HUES48 (cell line): ENCODE results near the gene POU2F2.

Experiments used
- H3K27ac ChIP-seq: one replicate; pipeline ENCODE4 v1.7.0; 2013; ENCODE audit warnings: low read depth, low read length, inconsistent platforms
- H3K27me3 ChIP-seq: 2 replicates; pipeline ENCODE4 v1.6.1; 2013; ENCODE audit warnings: mild to moderate bottlenecking, low read length; ENCODE audit not compliant: control insufficient read depth, insufficient read depth
- H3K36me3 ChIP-seq: 2 replicates; pipeline ENCODE4 v1.6.1; 2013; ENCODE audit warnings: low read length; ENCODE audit not compliant: control insufficient read depth, insufficient read depth
- H3K4me1 ChIP-seq: 2 replicates; pipeline ENCODE4 v1.6.1; 2013; ENCODE audit warnings: mild to moderate bottlenecking, low read length; ENCODE audit not compliant: control insufficient read depth, insufficient read depth
- H3K4me3 ChIP-seq: 2 replicates; pipeline ENCODE4 v1.5.1; 2013; ENCODE audit warnings: mild to moderate bottlenecking, low read depth, low read length
- H3K9ac ChIP-seq: 2 replicates; pipeline ENCODE4 v1.6.1; 2013; ENCODE audit warnings: mild to moderate bottlenecking, low read depth, low read length, moderate library complexity
- H3K9me3 ChIP-seq: 2 replicates; pipeline ENCODE4 v1.6.1; 2013; ENCODE audit warnings: low read length; ENCODE audit not compliant: control insufficient read depth, insufficient read depth

Gene POU2F2

GRCh38 chr19:42154471-42155323 is 22.5 kb upstream of the POU2F2 start:
- H3K4me3 ChIP-seq = no peak overlapping the region
- no peak overlapping the region for H3K9ac ChIP-seq
- H3K27me3 ChIP-seq = peaks cover 27% of the 10 kb centered on the region
- peaks cover 28% of the 10 kb centered on the region for H3K4me1 ChIP-seq
- no peaks in the 10 kb centered on the region for H3K9me3 ChIP-seq
- H3K36me3 ChIP-seq = no peaks in the 10 kb centered on the region
- H3K27ac ChIP-seq = no peak overlapping the region

- H3K4me3 ChIP-seq = no peak overlapping the region
These were observed 21.6 kb upstream of the POU2F2 start for GRCh38 chr19:42153672-42154433.

GRCh38 chr19:42152910-42153671 is 20.8 kb upstream of the POU2F2 start:
- Histone ChIP-seq H3K27me3 (peaks cover 27% of the 10 kb centered on the region), H3K9ac (no peak overlapping the region), H3K27ac (no peak overlapping the region), H3K36me3 (no peaks in the 10 kb centered on the region), H3K4me3 (no peak overlapping the region), H3K4me1 (peaks cover 34% of the 10 kb centered on the region), H3K9me3 (no peaks in the 10 kb centered on the region)

More at GRCh38 chr19:42153672-42154433, 21.6 kb upstream of the POU2F2 start:
- Histone ChIP-seq H3K36me3 (no peaks in the 10 kb centered on the region), H3K4me1 (peaks cover 34% of the 10 kb centered on the region), H3K27ac (no peak overlapping the region), H3K9me3 (no peaks in the 10 kb centered on the region), H3K27me3 (peaks cover 27% of the 10 kb centered on the region), H3K9ac (no peak overlapping the region)

GRCh38 chr19:42151782-42152684 is 19.8 kb upstream of the POU2F2 start:
- Histone ChIP-seq H3K4me3 (no peak overlapping the region), H3K9ac (no peak overlapping the region), H3K27me3 (peaks cover 28% of the 10 kb centered on the region), H3K27ac (no peak overlapping the region), H3K9me3 (no peaks in the 10 kb centered on the region), H3K36me3 (no peaks in the 10 kb centered on the region), H3K4me1 (peaks cover 34% of the 10 kb centered on the region)

GRCh38 chr19:42150911-42151361 is 18.7 kb upstream of the POU2F2 start:
- peaks cover 26% of the 10 kb centered on the region for H3K27me3 ChIP-seq
- peaks cover 32% of the 10 kb centered on the region for H3K4me1 ChIP-seq
- H3K36me3 ChIP-seq = no peaks in the 10 kb centered on the region
- no peak overlapping the region for H3K9ac ChIP-seq
- H3K4me3 ChIP-seq = no peak overlapping the region
- H3K9me3 ChIP-seq = no peaks in the 10 kb centered on the region
- H3K27ac ChIP-seq = no peak overlapping the region

GRCh38 chr19:42150364-42150763 is 18.1 kb upstream of the POU2F2 start:
- H3K27ac ChIP-seq = no peak overlapping the region
- peaks cover 22% of the 10 kb centered on the region for H3K27me3 ChIP-seq
- no peaks in the 10 kb centered on the region for H3K9me3 ChIP-seq
- H3K36me3 ChIP-seq = no peaks in the 10 kb centered on the region
- no peak overlapping the region for H3K4me3 ChIP-seq
- H3K9ac ChIP-seq = no peak overlapping the region
- H3K4me1 ChIP-seq = peaks cover 26% of the 10 kb centered on the region

- Histone ChIP-seq H3K9me3 (no peaks in the 10 kb centered on the region), H3K9ac (no peak overlapping the region), H3K4me1 (peaks cover 24% of the 10 kb centered on the region), H3K36me3 (no peaks in the 10 kb centered on the region), H3K27me3 (peaks cover 14% of the 10 kb centered on the region), H3K4me3 (no peak overlapping the region), H3K27ac (no peak overlapping the region)
These were observed 17.4 kb upstream of the POU2F2 start for GRCh38 chr19:42149447-42150202.

GRCh38 chr19:42148266-42148665 is 16.0 kb upstream of the POU2F2 start:
- H3K4me3 ChIP-seq = no peak overlapping the region
- H3K36me3 ChIP-seq = no peaks in the 10 kb centered on the region
- no peaks in the 10 kb centered on the region for H3K9me3 ChIP-seq
- peaks cover 8% of the 10 kb centered on the region; the same call in 1 of the 2 replicates for H3K27me3 ChIP-seq
- no peak overlapping the region for H3K27ac ChIP-seq
- H3K4me1 ChIP-seq = peaks cover 24% of the 10 kb centered on the region
- no peak overlapping the region for H3K9ac ChIP-seq

GRCh38 chr19:42143341-42144234 is 11.3 kb upstream of the POU2F2 start:
- Histone ChIP-seq H3K4me1 (no peaks in the 10 kb centered on the region), H3K36me3 (no peaks in the 10 kb centered on the region), H3K27me3 (peaks cover 8% of the 10 kb centered on the region; the same call in 1 of the 2 replicates), H3K27ac (no peak overlapping the region), H3K9me3 (no peaks in the 10 kb centered on the region), H3K4me3 (no peak overlapping the region), H3K9ac (no peak overlapping the region)
